GM12878 (cell line): ENCODE data around the gene GARIN5B. TPM values are rescaled to one million over a fixed set of nuclear protein-coding genes. Genes with fewer than 3 reads are reported as not detected.

Experiments
- ATAC-seq: fragments of 200-7000 bp; cut with Tn5 transposase; 3 replicates; pipeline ENCODE4 v1.9.1; 2020; ENCODE audit warnings: mild to moderate bottlenecking, moderate library complexity
- BruUV-seq: library from RNA; stranded (reverse); fragments of 400-500 nt; replicated peaks from 2 replicates; lab custom pipeline; 2021; lab: Mats Ljungman, UMichigan
- CTCF ChIA-PET: fragments of 300-600 bp; sonication (Branson Sonifier 250); formaldehyde crosslinking; extraction: SDS; loops from one replicate; lab custom pipeline; 2021; ENCODE audit warnings: inconsistent platforms; lab: Yijun Ruan, JAX
- POLR2A ChIA-PET: fragments of 350-600 bp; formaldehyde crosslinking; extraction: SDS; loops from one replicate; lab custom pipeline; 2021; ENCODE audit warnings: inconsistent platforms; lab: Charles Lee
- RAD21 ChIA-PET: fragments of 300-600 bp; sonication (Branson Sonifier 250); formaldehyde crosslinking; loops from one replicate; lab custom pipeline; 2023; ENCODE audit warnings: antibody characterized with exemption; ENCODE audit not compliant: unreplicated experiment; lab: Charles Lee
- SMC1A ChIA-PET: fragments of 300-600 bp; sonication (Branson Sonifier 250); formaldehyde crosslinking; loops from one replicate; lab custom pipeline; 2023; ENCODE audit not compliant: unreplicated experiment, uncharacterized antibody; lab: Charles Lee
- DNase-seq: peaks from one replicate; pipeline ENCODE4 v3.0.0-alpha.2; 2011; ENCODE audit warnings: low read depth, low spot score
- FAIRE-seq: peaks from 3 replicates; lab custom pipeline; 2011; peaks lifted over from hg19 to GRCh38; lab: Jason Lieb, UNC
- H2AFZ ChIP-seq: 2 replicates; pipeline ENCODE4 v1.6.0; 2011; ENCODE audit warnings: low read depth, low read length, control low read depth; ENCODE audit not compliant: control insufficient read depth
- H3K27ac ChIP-seq: 2 replicates; pipeline ENCODE4 v1.5.1; 2011; ENCODE audit warnings: control low read depth; ENCODE audit not compliant: control insufficient read depth, insufficient read depth
- H3K27me3 ChIP-seq, 2 experiments: replicated peaks in 1 of 2; 2 replicates each; pipeline versions ENCODE4 v1.6.0 to v1.6.1; 2011; ENCODE audit warnings: low read length in 1 of 2; ENCODE audit not compliant: control insufficient read depth in 2 of 2, insufficient read depth in 2 of 2
- H3K36me3 ChIP-seq, 2 experiments: 2 replicates each; pipeline ENCODE4 v1.5.1; 2011; ENCODE audit warnings: low read length in 1 of 2; ENCODE audit not compliant: control insufficient read depth in 2 of 2, insufficient read depth in 2 of 2
- H3K4me1 ChIP-seq: 2 replicates; pipeline ENCODE4 v1.6.1; 2011; ENCODE audit warnings: mild to moderate bottlenecking, low read length, moderate library complexity, mixed read lengths; ENCODE audit not compliant: control insufficient read depth, insufficient read depth
- H3K4me2 ChIP-seq: 2 replicates; pipeline ENCODE4 v1.6.0; 2011; ENCODE audit warnings: control low read depth; ENCODE audit not compliant: control insufficient read depth, insufficient read depth
- H3K4me3 ChIP-seq: fragments of 200-600 bp; sonication (generic); 2 replicates; pipeline ENCODE4 v1.5.1; 2016
- H3K79me2 ChIP-seq: 2 replicates; pipeline ENCODE4 v1.6.0; 2011; ENCODE audit warnings: low read length; ENCODE audit not compliant: control insufficient read depth, insufficient read depth
- H3K9ac ChIP-seq: 2 replicates; pipeline ENCODE4 v1.8.0; 2011; ENCODE audit warnings: low read length, control low read depth, mixed read lengths; ENCODE audit not compliant: control insufficient read depth, insufficient read depth
- H3K9me3 ChIP-seq: replicated peaks from 3 replicates; pipeline ENCODE4 v1.5.1; 2011; ENCODE audit warnings: mild to moderate bottlenecking, low read length; ENCODE audit not compliant: control insufficient read depth, insufficient read depth
- H4K20me1 ChIP-seq: 2 replicates; pipeline ENCODE4 v1.6.0; 2011; ENCODE audit not compliant: control insufficient read depth, insufficient read depth
- ATF7 ChIP-seq: fragments of 450-650 bp; IDR thresholded peaks from 2 replicates; pipeline ENCODE4 v1.6.1; 2016; ENCODE audit warnings: low read depth, mild to moderate bottlenecking
- BCL11A ChIP-seq: IDR thresholded peaks from 2 replicates; pipeline ENCODE4 v1.6.1; 2011; ENCODE audit warnings: low read depth, low read length
- BHLHE40 ChIP-seq, 2 experiments: fragments of 450-650 bp in 1 of 2; IDR thresholded peaks; 2 replicates each; pipeline ENCODE4 v1.6.1; 2011 to 2017; ENCODE audit warnings: low read depth in 2 of 2, borderline replicate concordance in 1 of 2, improper control_type of control experiment in 1 of 2, low read length in 1 of 2, mild to moderate bottlenecking in 1 of 2
- CBX5 ChIP-seq: sonication (generic); IDR thresholded peaks from 2 replicates; pipeline ENCODE4 v1.6.1; 2016; ENCODE audit warnings: low read depth, moderate library complexity, mild to moderate bottlenecking, inconsistent platforms
- EGR1 ChIP-seq, 2 experiments: IDR thresholded peaks; 1 replicate in 1 of 2; 2 replicates in 1 of 2; pipeline ENCODE4 v1.6.1; 2011 to 2012; ENCODE audit warnings: low read depth in 2 of 2, low read length in 2 of 2, borderline replicate concordance in 1 of 2, mild to moderate bottlenecking in 1 of 2, moderate library complexity in 1 of 2
- HCFC1 ChIP-seq: fragments of 150-350 bp; IDR thresholded peaks from 2 replicates; pipeline ENCODE4 v1.6.1; 2014; ENCODE audit warnings: low read length
- IKZF2 ChIP-seq, 2 experiments: fragments of 450-650 bp; IDR thresholded peaks; 2 replicates each; pipeline ENCODE4 v1.6.1; 2017; ENCODE audit warnings: mild to moderate bottlenecking in 2 of 2, moderate library complexity in 2 of 2
- IRF4 ChIP-seq: IDR thresholded peaks from 2 replicates; pipeline ENCODE4 v1.6.1; 2011; ENCODE audit warnings: low read depth, low read length
- JUND ChIP-seq: IDR thresholded peaks from 2 replicates; pipeline ENCODE4 v1.6.1; 2012; ENCODE audit warnings: low read depth, mild to moderate bottlenecking, low read length, improper control_type of control experiment, moderate library complexity
- LARP7 ChIP-seq: fragments of 450-650 bp; IDR thresholded peaks from 2 replicates; pipeline ENCODE4 v1.6.1; 2017; ENCODE audit warnings: mild to moderate bottlenecking
- POLR2A ChIP-seq: IDR thresholded peaks from 2 replicates; pipeline ENCODE4 v1.6.1; 2011; ENCODE audit warnings: low read depth, mild to moderate bottlenecking, low read length
- RAD21 ChIP-seq: IDR thresholded peaks from 2 replicates; pipeline ENCODE4 v1.6.1; 2011; ENCODE audit warnings: mild to moderate bottlenecking, low read depth, low read length, moderate library complexity; ENCODE audit not compliant: insufficient read depth
- RB1 ChIP-seq: fragments of 450-650 bp; formaldehyde crosslinking; IDR thresholded peaks from 2 replicates; pipeline ENCODE4 v1.6.1; 2017; ENCODE audit warnings: mild to moderate bottlenecking, borderline replicate concordance
- SREBF1 ChIP-seq: IDR thresholded peaks from 2 replicates; pipeline ENCODE4 v1.6.1; 2012; ENCODE audit warnings: mild to moderate bottlenecking, low read length
- SREBF2 ChIP-seq: IDR thresholded peaks from 2 replicates; pipeline ENCODE4 v1.6.1; 2012; ENCODE audit warnings: mild to moderate bottlenecking, low read length
- SRF ChIP-seq, 2 experiments: IDR thresholded peaks; 2 replicates each; pipeline ENCODE4 v1.6.1; 2011; ENCODE audit warnings: low read depth in 2 of 2, low read length in 2 of 2, mild to moderate bottlenecking in 1 of 2, moderate library complexity in 1 of 2
- ZNF217 ChIP-seq: fragments of 450-650 bp; IDR thresholded peaks from 2 replicates; pipeline ENCODE4 v1.6.1; 2017; ENCODE audit warnings: antibody characterized with exemption, mild to moderate bottlenecking
- WGBS: methylation state at CpG from one replicate; pipeline ENCODE4 v1.1.6; 2016; ENCODE audit warnings: low lambda C conversion rate; ENCODE audit not compliant: insufficient replicate concordance, insufficient coverage; ENCODE audit errors: missing lambda C conversion rate; 5-methylcytosine and 5-hydroxymethylcytosine counted together
- in situ Hi-C: fragments of 300-500 bp; cut with MboI; formaldehyde crosslinking; loops from 9 replicates; pipeline ENCODE4 v1.14.3; 2018; ENCODE audit warnings: mixed read lengths
- intact Hi-C: fragments of 100-400 bp; cut with micrococcal nuclease; formaldehyde crosslinking; loops from one replicate; pipeline ENCODE4 v1.14.2; 2022; ENCODE audit not compliant: unreplicated experiment
- polyA plus RNA-seq, 11 experiments: library from polyadenylated mRNA; depleted of rRNA in 4 of 11; unstranded in 6 of 11; stranded (reverse) in 5 of 11; fragments of >200 nt; fragmentation: Nextera tagmentation in 4 of 11; fragmentation: Illumina TruSeq in 1 of 11; extraction: Ambion mirVana in 4 of 11; extraction: Trizol in 1 of 11; gene quantifications; 1 replicate in 1 of 11; 2 replicates in 10 of 11; pipeline versions ENCODE4 v1.2.1 to v1.2.3, GENCODE V29; 2011 to 2016; ENCODE audit warnings: inconsistent platforms in 2 of 11, missing spikeins in 2 of 11, low read depth in 1 of 11
- total RNA-seq, 4 experiments: library from RNA; depleted of rRNA in 3 of 4; stranded (reverse); fragments of >200 nt in 3 of 4; fragmentation: Illumina TruSeq in 1 of 4; extraction: Trizol in 1 of 4; gene quantifications; 2 replicates each; pipeline versions ENCODE4 v1.2.1 to v1.2.3, GENCODE V29; 2013 to 2021
- TF ChIP-seq, protein P1 (sequence below), 3 experiments: IDR thresholded peaks in 2 of 3; conservative IDR thresholded peaks in 1 of 3; 2 replicates each; pipeline ENCODE4 v1.5.1; 2011; ENCODE audit warnings: low read depth in 3 of 3, low read length in 3 of 3, mild to moderate bottlenecking in 3 of 3, control low read depth in 2 of 3, moderate library complexity in 2 of 3, inconsistent platforms in 1 of 3, mixed read lengths in 1 of 3; ENCODE audit not compliant: control insufficient read depth in 2 of 3, insufficient read depth in 1 of 3; ENCODE audit errors: extremely low read depth in 1 of 3
- TF ChIP-seq, protein P2 (sequence below): fragments of 150-350 bp; IDR thresholded peaks from 2 replicates; pipeline ENCODE4 v1.6.1; 2014; ENCODE audit warnings: mild to moderate bottlenecking, low read depth, low read length

The GARIN5B gene
- total and polyA plus RNA-seq, 10 of the 15 experiments (the other 5 are each of a cell fraction or from before 2014, with no cell fraction given), result not detected

DNA sequence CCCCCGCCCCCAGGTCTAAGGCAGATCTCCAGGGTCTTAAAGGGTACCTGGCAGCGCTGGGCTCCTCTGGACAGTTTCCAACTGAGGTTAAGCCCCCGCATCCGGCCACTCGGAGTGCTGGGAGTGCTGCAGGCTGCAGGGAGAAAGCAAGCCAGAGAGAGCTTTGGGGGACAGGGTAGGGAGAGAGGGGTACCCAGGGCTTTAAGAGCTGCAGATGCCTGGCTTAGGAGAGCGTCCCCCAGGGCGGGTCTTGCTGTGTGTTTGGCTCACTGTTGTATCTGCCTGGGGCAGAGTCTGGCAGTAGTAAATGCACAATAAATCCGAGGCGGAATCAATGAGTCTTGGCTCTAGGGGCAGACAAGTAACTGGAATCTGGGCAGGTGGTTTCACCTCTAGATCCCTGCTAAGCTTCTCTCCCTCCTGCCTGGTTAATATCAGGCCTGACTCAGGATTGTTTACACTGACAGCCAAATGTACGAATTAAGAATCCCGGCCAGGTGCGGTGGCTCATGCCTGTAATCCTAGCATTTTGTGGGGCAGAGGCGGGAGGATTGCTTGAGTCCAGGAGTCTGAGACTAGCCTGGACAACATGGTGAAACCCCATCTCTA lies 7.7 kb downstream of the GARIN5B start:
- no peaks in the 10 kb centered on the region for H3K36me3 ChIP-seq
- no peaks in the 10 kb centered on the region; the same call in 1 of the 2 replicates for H3K4me1 ChIP-seq
- in situ Hi-C loops, result no loop called here
- no peak for FAIRE-seq
- no peaks in the 10 kb centered on the region; the same call in 1 of the 2 replicates for H4K20me1 ChIP-seq
- no peak overlapping the region for H3K27ac ChIP-seq
- no peaks in the 10 kb centered on the region for H3K9me3 ChIP-seq
- H2AFZ ChIP-seq, result no peak overlapping the region
- H3K79me2 ChIP-seq, result no peaks in the 10 kb centered on the region
- RAD21 ChIA-PET, result no interaction called here
- WGBS, result 39% methylated on average over 12 of the region's 13 CpGs
- intact Hi-C loops, result no loop called here
- H3K4me3 ChIP-seq, result no peak overlapping the region
- no TSS peak for BruUV-seq
- H3K27me3 ChIP-seq, result peaks cover 4 to 13% of the 10 kb centered on the region in 2 experiments; a peak in 3 of 4 replicates
- SMC1A ChIA-PET, result no interaction called here
- CTCF ChIA-PET, result no interaction called here
- POLR2A ChIA-PET, result no interaction called here
- TF ChIP-seq SRF (IDR thresholded peaks at IDR 0.05; ENCODE audit: low read depth in 2 of 2, low read length in 2 of 2) (no peak), LARP7 (no peak), ZNF217 (no peak), SREBF1 (no peak), RB1 (no peak), RAD21 (no peak), POLR2A (no peak), IRF4 (no peak), IKZF2 (IDR thresholded peaks at IDR 0.05) (no peak), JUND (no peak), ATF7 (no peak), EGR1 (IDR thresholded peaks at IDR 0.05; ENCODE audit: borderline replicate concordance in 1 of 2, low read depth in 2 of 2, low read length in 2 of 2) (no peak), HCFC1 (no peak), CBX5 (no peak), BHLHE40 (IDR thresholded peaks at IDR 0.05; ENCODE audit: borderline replicate concordance in 1 of 2, low read depth in 2 of 2, low read length in 1 of 2) (no peak), SREBF2 (no peak), BCL11A (no peak)
- TF ChIP-seq, protein P1, sequence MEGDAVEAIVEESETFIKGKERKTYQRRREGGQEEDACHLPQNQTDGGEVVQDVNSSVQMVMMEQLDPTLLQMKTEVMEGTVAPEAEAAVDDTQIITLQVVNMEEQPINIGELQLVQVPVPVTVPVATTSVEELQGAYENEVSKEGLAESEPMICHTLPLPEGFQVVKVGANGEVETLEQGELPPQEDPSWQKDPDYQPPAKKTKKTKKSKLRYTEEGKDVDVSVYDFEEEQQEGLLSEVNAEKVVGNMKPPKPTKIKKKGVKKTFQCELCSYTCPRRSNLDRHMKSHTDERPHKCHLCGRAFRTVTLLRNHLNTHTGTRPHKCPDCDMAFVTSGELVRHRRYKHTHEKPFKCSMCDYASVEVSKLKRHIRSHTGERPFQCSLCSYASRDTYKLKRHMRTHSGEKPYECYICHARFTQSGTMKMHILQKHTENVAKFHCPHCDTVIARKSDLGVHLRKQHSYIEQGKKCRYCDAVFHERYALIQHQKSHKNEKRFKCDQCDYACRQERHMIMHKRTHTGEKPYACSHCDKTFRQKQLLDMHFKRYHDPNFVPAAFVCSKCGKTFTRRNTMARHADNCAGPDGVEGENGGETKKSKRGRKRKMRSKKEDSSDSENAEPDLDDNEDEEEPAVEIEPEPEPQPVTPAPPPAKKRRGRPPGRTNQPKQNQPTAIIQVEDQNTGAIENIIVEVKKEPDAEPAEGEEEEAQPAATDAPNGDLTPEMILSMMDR (IDR thresholded peaks at IDR 0.05 in 2 of 3, conservative IDR thresholded peaks at IDR 0.05 in 1 of 3; ENCODE audit: control insufficient read depth in 2 of 3, extremely low read depth in 1 of 3, insufficient read depth in 1 of 3, low read depth in 3 of 3, low read length in 3 of 3), result no peak
- TF ChIP-seq, protein P2, sequence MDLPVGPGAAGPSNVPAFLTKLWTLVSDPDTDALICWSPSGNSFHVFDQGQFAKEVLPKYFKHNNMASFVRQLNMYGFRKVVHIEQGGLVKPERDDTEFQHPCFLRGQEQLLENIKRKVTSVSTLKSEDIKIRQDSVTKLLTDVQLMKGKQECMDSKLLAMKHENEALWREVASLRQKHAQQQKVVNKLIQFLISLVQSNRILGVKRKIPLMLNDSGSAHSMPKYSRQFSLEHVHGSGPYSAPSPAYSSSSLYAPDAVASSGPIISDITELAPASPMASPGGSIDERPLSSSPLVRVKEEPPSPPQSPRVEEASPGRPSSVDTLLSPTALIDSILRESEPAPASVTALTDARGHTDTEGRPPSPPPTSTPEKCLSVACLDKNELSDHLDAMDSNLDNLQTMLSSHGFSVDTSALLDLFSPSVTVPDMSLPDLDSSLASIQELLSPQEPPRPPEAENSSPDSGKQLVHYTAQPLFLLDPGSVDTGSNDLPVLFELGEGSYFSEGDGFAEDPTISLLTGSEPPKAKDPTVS, result no peak
- H3K9ac ChIP-seq, result no peak overlapping the region
- H3K4me2 ChIP-seq, result no peak overlapping the region
- no peak for ATAC-seq
- DNase-seq, result no peak
